ENCODE measurements around the gene MARK2. TPM values are rescaled to one million over a fixed set of nuclear protein-coding genes. Genes with fewer than 3 reads are reported as not detected.

Gene MARK2
- total RNA-seq, 1 donor from 2014 or later, result 44.9 TPM

GRCh38 chr11:63919267-63920125 is 80.6 kb downstream of the MARK2 start:
- intact Hi-C loops (cut with DNase I), result no loop called here
- H3K27ac ChIP-seq, result peak overlapping the region; percentile 53
- ATAC-seq (peak in 1 of 2 donors; percentile 14), DNase-seq (no peak)
- H3K9me3 ChIP-seq, result no peaks in the 10 kb centered on the region
- H3K36me3 ChIP-seq, result no peaks in the 10 kb centered on the region
- no peak for TF ChIP-seq CTCF (IDR thresholded peaks at IDR 0.05)
- H3K4me3 ChIP-seq, result peak overlapping the region; percentile 36
- no peaks in the 10 kb centered on the region for H3K27me3 ChIP-seq (ENCODE audit: low read depth)
- H3K4me1 ChIP-seq, result peaks cover 48% of the 10 kb centered on the region

GRCh38 chr11:63920126-63920938 is 81.4 kb downstream of the MARK2 start:
- Histone ChIP-seq H3K36me3 (no peaks in the 10 kb centered on the region), H3K9me3 (no peaks in the 10 kb centered on the region), H3K27me3 (ENCODE audit: low read depth) (no peaks in the 10 kb centered on the region), H3K27ac (no peak overlapping the region), H3K4me3 (no peak overlapping the region), H3K4me1 (peaks cover 48% of the 10 kb centered on the region)
- DNase-seq (no peak), ATAC-seq (peak; percentile 40 to 44)
- no peak for TF ChIP-seq CTCF (IDR thresholded peaks at IDR 0.05)
- intact Hi-C loops (cut with DNase I), result no loop called here

GRCh38 chr11:63920939-63921417 is 82.1 kb downstream of the MARK2 start:
- DNase-seq, result no peak
- TF ChIP-seq CTCF (IDR thresholded peaks at IDR 0.05), result peak; percentile 53
- intact Hi-C loops (cut with DNase I), result no loop called here
- Histone ChIP-seq H3K4me1 (peaks cover 41% of the 10 kb centered on the region), H3K27me3 (ENCODE audit: low read depth) (no peaks in the 10 kb centered on the region), H3K27ac (no peak overlapping the region), H3K9me3 (no peaks in the 10 kb centered on the region), H3K36me3 (no peaks in the 10 kb centered on the region), H3K4me3 (no peak overlapping the region)
- peak in 1 of 2 donors; percentile 35 for ATAC-seq

GRCh38 chr11:63922673-63923192 is 83.8 kb downstream of the MARK2 start:
- Histone ChIP-seq H3K4me3 (no peak overlapping the region), H3K9me3 (no peaks in the 10 kb centered on the region), H3K4me1 (peaks cover 26% of the 10 kb centered on the region), H3K27ac (no peak overlapping the region), H3K36me3 (no peaks in the 10 kb centered on the region), H3K27me3 (ENCODE audit: low read depth) (no peaks in the 10 kb centered on the region)
- ATAC-seq (no peak), DNase-seq (no peak)
- no peak for TF ChIP-seq CTCF (IDR thresholded peaks at IDR 0.05)
- intact Hi-C loops (cut with DNase I), result no loop called here

GRCh38 chr11:63923319-63923718 is 84.4 kb downstream of the MARK2 start:
- Histone ChIP-seq H3K9me3 (no peaks in the 10 kb centered on the region), H3K4me1 (peaks cover 21% of the 10 kb centered on the region)
- intact Hi-C loops (cut with DNase I), result no loop called here

More at GRCh38 chr11:63923319-63923718, 84.4 kb downstream of the MARK2 start:
- no peaks in the 10 kb centered on the region for H3K27me3 ChIP-seq (ENCODE audit: low read depth)
- TF ChIP-seq CTCF (IDR thresholded peaks at IDR 0.05), result no peak
- DNase-seq (no peak), ATAC-seq (no peak)
- H3K4me3 ChIP-seq, result no peak overlapping the region
- no peak overlapping the region for H3K27ac ChIP-seq
- H3K36me3 ChIP-seq, result no peaks in the 10 kb centered on the region

Data from lower lobe of right lung (tissue), 2 donors.